HepG2 (cell line): ENCODE results near the gene TNFAIP8L2. TPM values are rescaled to one million over a fixed set of nuclear protein-coding genes. Genes with fewer than 3 reads are reported as not detected.

Experiments used
- ATAC-seq: fragments of 200-7000 bp; cut with Tn5 transposase; 3 replicates; pipeline ENCODE4 v1.9.1; 2020; ENCODE audit warnings: mild to moderate bottlenecking, moderate library complexity
- BruUV-seq: library from RNA; stranded (reverse); fragments of 400-500 nt; replicated peaks from 2 replicates; lab custom pipeline; 2021; lab: Mats Ljungman, UMichigan
- CTCF ChIA-PET: fragments of 300-600 bp; formaldehyde crosslinking; extraction: SDS; loops from one replicate; lab custom pipeline; 2021; ENCODE audit warnings: low total read pairs, inconsistent platforms, low intra/inter-chr PET ratio; lab: Yijun Ruan, JAX
- POLR2A ChIA-PET: fragments of 350-600 bp; sonication (Branson Sonifier 250); formaldehyde crosslinking; loops from one replicate; lab custom pipeline; 2020; ENCODE audit warnings: antibody characterized with exemption, inconsistent platforms; lab: Yijun Ruan, JAX
- DNase-seq: peaks from one replicate; pipeline ENCODE4 v3.0.0-alpha.2; 2015; ENCODE audit warnings: low spot score
- FAIRE-seq: peaks from 3 replicates; lab custom pipeline; 2011; peaks lifted over from hg19 to GRCh38; lab: Jason Lieb, UNC
- H2AFZ ChIP-seq: one replicate; pipeline ENCODE4 v1.6.1; 2011; ENCODE audit warnings: low read length, inconsistent platforms
- H3K27ac ChIP-seq: fragments of 300-600 bp; 3 replicates; pipeline ENCODE4 v1.8.0; 2011; ENCODE audit warnings: mixed run types, mild to moderate bottlenecking, mixed read lengths, low read length, inconsistent platforms; ENCODE audit not compliant: insufficient read depth; ENCODE audit errors: extremely low read length
- H3K27me3 ChIP-seq, 2 experiments: fragments of 200-600 bp in 1 of 2; 2 replicates in 1 of 2; 3 replicates in 1 of 2; pipeline versions ENCODE4 v1.6.0 to v1.8.0; 2011; ENCODE audit warnings: low read length in 2 of 2, mild to moderate bottlenecking in 2 of 2, moderate library complexity in 2 of 2, inconsistent platforms in 1 of 2; ENCODE audit not compliant: insufficient read depth in 2 of 2, control insufficient read depth in 1 of 2
- H3K36me3 ChIP-seq, 2 experiments: fragments of 200-600 bp in 1 of 2; replicated peaks in 1 of 2; 2 replicates in 1 of 2; 3 replicates in 1 of 2; pipeline versions ENCODE4 v1.5.1 to v1.8.0; 2011; ENCODE audit warnings: low read length in 2 of 2, inconsistent platforms in 1 of 2; ENCODE audit not compliant: insufficient read depth in 2 of 2, control insufficient read depth in 1 of 2
- H3K4me1 ChIP-seq: 2 replicates; pipeline ENCODE4 v1.5.1; 2012; ENCODE audit warnings: low read length, inconsistent platforms; ENCODE audit not compliant: insufficient read depth
- H3K4me2 ChIP-seq: 2 replicates; pipeline ENCODE4 v1.6.0; 2011; ENCODE audit warnings: low read depth, low read length, inconsistent platforms
- H3K4me3 ChIP-seq, 3 experiments: fragments of 200-600 bp in 1 of 3; sonication (generic), shearing (Covaris generic) in 1 of 3; replicated peaks in 1 of 3; 2 replicates each; pipeline ENCODE4 v1.5.1; 2011 to 2016; ENCODE audit warnings: low read length in 3 of 3, inconsistent platforms in 2 of 3, low read depth in 2 of 3, mild to moderate bottlenecking in 2 of 3, control low read depth in 1 of 3, mixed read lengths in 1 of 3; ENCODE audit not compliant: insufficient read depth in 1 of 3
- H3K79me2 ChIP-seq: one replicate; pipeline ENCODE4 v1.6.1; 2011; ENCODE audit warnings: low read length, inconsistent platforms; ENCODE audit not compliant: insufficient read depth
- H3K9ac ChIP-seq: 2 replicates; pipeline ENCODE4 v1.6.0; 2011; ENCODE audit warnings: mild to moderate bottlenecking, low read depth, low read length, inconsistent platforms; ENCODE audit not compliant: insufficient read depth
- H3K9me3 ChIP-seq: 2 replicates; pipeline ENCODE4 v1.5.1; 2012; ENCODE audit warnings: mild to moderate bottlenecking, low read length
- H4K20me1 ChIP-seq: 2 replicates; pipeline ENCODE4 v1.6.0; 2011; ENCODE audit warnings: inconsistent platforms, mild to moderate bottlenecking, low read length, moderate library complexity; ENCODE audit not compliant: insufficient read depth
- CENPX ChIP-seq: sonication (generic); formaldehyde crosslinking; IDR thresholded peaks from 2 replicates; pipeline ENCODE4 v1.9.0; 2021; ENCODE audit warnings: mild to moderate bottlenecking, missing genetic modification reagents, moderate library complexity
- CREB1 ChIP-seq, 2 experiments: fragments of 450-650 bp in 1 of 2; IDR thresholded peaks; 2 replicates each; pipeline ENCODE4 v1.6.1; 2016 to 2017; ENCODE audit warnings: control low read depth in 1 of 2, mild to moderate bottlenecking in 1 of 2, missing compliant biosample characterization in 1 of 2, missing genetic modification characterization in 1 of 2
- ELK4 ChIP-seq: sonication (generic); formaldehyde crosslinking; IDR thresholded peaks from 2 replicates; pipeline ENCODE4 v1.9.0; 2021; ENCODE audit warnings: missing genetic modification reagents, borderline replicate concordance
- ETV5 ChIP-seq: IDR thresholded peaks from 2 replicates; pipeline ENCODE4 v1.6.1; 2018; ENCODE audit warnings: missing biosample characterization, missing genetic modification reagents, inconsistent platforms, borderline replicate concordance
- FIP1L1 ChIP-seq: fragments of 200-400 bp; formaldehyde crosslinking; IDR thresholded peaks from 2 replicates; pipeline ENCODE4 v1.6.1; 2018; ENCODE audit warnings: low read depth, mild to moderate bottlenecking, low read length, moderate library complexity, borderline replicate concordance; ENCODE audit not compliant: insufficient read depth
- GATAD2A ChIP-seq: IDR thresholded peaks from 2 replicates; pipeline ENCODE4 v1.6.1; 2016
- MAZ ChIP-seq, 2 experiments: sonication (generic) in 1 of 2; formaldehyde crosslinking in 1 of 2; IDR thresholded peaks; 2 replicates each; pipeline versions ENCODE4 v1.5.0 to v1.6.1; 2012 to 2020; ENCODE audit warnings: low read depth in 2 of 2, mild to moderate bottlenecking in 2 of 2, borderline replicate concordance in 1 of 2, improper control_type of control experiment in 1 of 2, low read length in 1 of 2, missing genetic modification reagents in 1 of 2, moderate library complexity in 1 of 2
- MXD4 ChIP-seq: IDR thresholded peaks from 2 replicates; pipeline ENCODE4 v1.6.1; 2016; ENCODE audit warnings: mild to moderate bottlenecking, missing biosample characterization, missing genetic modification reagents
- SRSF4 ChIP-seq: fragments of 200-400 bp; formaldehyde crosslinking; IDR thresholded peaks from one replicate; pipeline ENCODE4 v1.6.1; 2018; ENCODE audit warnings: mild to moderate bottlenecking, low read depth, low read length, moderate library complexity; ENCODE audit not compliant: poor library complexity, severe bottlenecking
- SUZ12 ChIP-seq: fragments of 150-350 bp; IDR thresholded peaks from 2 replicates; pipeline ENCODE4 v1.6.1; 2014; ENCODE audit warnings: low read depth, low read length
- ZNF282 ChIP-seq: fragments of 450-650 bp; IDR thresholded peaks from 2 replicates; pipeline ENCODE4 v1.6.1; 2018; ENCODE audit not compliant: partially characterized antibody
- ZNF30 ChIP-seq: sonication (generic); formaldehyde crosslinking; IDR thresholded peaks from 2 replicates; pipeline ENCODE4 v1.5.0; 2020; ENCODE audit warnings: mild to moderate bottlenecking, missing genetic modification reagents
- ZNF792 ChIP-seq: IDR thresholded peaks from 2 replicates; pipeline ENCODE4 v1.6.1; 2016
- ZNF891 ChIP-seq: sonication (generic); formaldehyde crosslinking; IDR thresholded peaks from 2 replicates; pipeline ENCODE4 v1.5.0; 2020; ENCODE audit warnings: mild to moderate bottlenecking, missing genetic modification reagents
- WGBS: methylation state at CpG from one replicate; pipeline ENCODE4 v1.1.6; 2017; ENCODE audit warnings: low lambda C conversion rate; 5-methylcytosine and 5-hydroxymethylcytosine counted together
- in situ Hi-C: cut with HindIII; loops from 2 replicates; pipeline ENCODE4 v1.10.0; 2017; ENCODE audit warnings: low pct_unique_long_range_greater_than_20kb; ENCODE audit not compliant: extremely low pct_ligation_motif_present
- intact Hi-C: fragments of 100-400 bp; cut with micrococcal nuclease; formaldehyde crosslinking; loops from one replicate; pipeline ENCODE4 v1.10.0; 2022; ENCODE audit not compliant: unreplicated experiment
- polyA plus RNA-seq, 8 experiments: library from polyadenylated mRNA; depleted of rRNA in 3 of 8; stranded (reverse) in 7 of 8; unstranded in 1 of 8; fragments of >200 nt; fragmentation: Illumina TruSeq in 4 of 8; extraction: Trizol in 4 of 8; gene quantifications; 2 replicates each; pipeline versions ENCODE4 v1.2.1 to v1.2.3, GENCODE V29; 2011 to 2016; ENCODE audit warnings: low read depth in 4 of 8, missing spikeins in 1 of 8, mixed read lengths in 1 of 8; ENCODE audit not compliant: insufficient read depth in 1 of 8
- total RNA-seq, 5 experiments: library from RNA; depleted of rRNA; stranded (reverse); fragments of >200 nt; fragmentation: Illumina TruSeq; extraction: Trizol; gene quantifications; 2 replicates each; pipeline ENCODE4 v1.2.3, GENCODE V29; 2016; ENCODE audit warnings: low read depth in 1 of 5
- TF ChIP-seq, protein P1 (sequence below): sonication (generic); formaldehyde crosslinking; IDR thresholded peaks from 2 replicates; pipeline ENCODE4 v1.4.0; 2020; ENCODE audit warnings: low read depth, mild to moderate bottlenecking, missing genetic modification reagents
- TF ChIP-seq, protein P2 (sequence below): sonication (generic); formaldehyde crosslinking; conservative IDR thresholded peaks from 2 replicates; pipeline ENCODE4 v1.4.0; 2020; ENCODE audit warnings: mild to moderate bottlenecking, missing genetic modification reagents, moderate library complexity
- TF ChIP-seq, protein P3 (sequence below): sonication (generic); formaldehyde crosslinking; IDR thresholded peaks from 2 replicates; pipeline ENCODE4 v1.8.1; 2023; ENCODE audit warnings: missing genetic modification reagents, mild to moderate bottlenecking, borderline replicate concordance

The TNFAIP8L2 gene
- total and polyA plus RNA-seq, 2 of the 13 experiments (the other 11 are each of a cell fraction or from before 2014, with no cell fraction given) = not detected

GRCh38 chr1:151137789-151138188, 18.7 kb upstream of the TNFAIP8L2 start (continued):
- no peak for TF ChIP-seq SRSF4
- TF ChIP-seq GATAD2A = no peak

- WGBS = 94% methylated on average over 2 of the region's 5 CpGs
- no peak for DNase-seq
- ATAC-seq = no peak
- no peaks in the 10 kb centered on the region for H4K20me1 ChIP-seq
- no peaks in the 10 kb centered on the region for H3K9me3 ChIP-seq
- POLR2A ChIA-PET = no interaction called here
- H3K4me3 ChIP-seq = no peak overlapping the region
- peaks cover 21% of the 10 kb centered on the region for H3K4me1 ChIP-seq
- H3K27ac ChIP-seq = no peak overlapping the region
- in situ Hi-C loops = no loop called here
- H3K36me3 ChIP-seq = no peaks in the 10 kb centered on the region
- H2AFZ ChIP-seq = no peak overlapping the region
- H3K9ac ChIP-seq = no peak overlapping the region
- FAIRE-seq = no peak
- no peaks in the 10 kb centered on the region for H3K79me2 ChIP-seq
- intact Hi-C loops = no loop called here
- no peak overlapping the region for H3K4me2 ChIP-seq
- CTCF ChIA-PET = no interaction called here
- BruUV-seq = no TSS peak
- H3K27me3 ChIP-seq = no peaks in the 10 kb centered on the region
- no peak for TF ChIP-seq MAZ (IDR thresholded peaks at IDR 0.05; ENCODE audit: borderline replicate concordance, low read depth, low read length)
- TF ChIP-seq MAZ (CRISPR knock-in tag; IDR thresholded peaks at IDR 0.05; ENCODE audit: low read depth) = no peak
- no peak for TF ChIP-seq SUZ12
- no peak for TF ChIP-seq CREB1 (IDR thresholded peaks at IDR 0.05)
- TF ChIP-seq CREB1 (CRISPR knock-in tag; IDR thresholded peaks at IDR 0.05) = no peak
- no peak for TF ChIP-seq ZNF891 (CRISPR knock-in tag)
- TF ChIP-seq, protein P1, sequence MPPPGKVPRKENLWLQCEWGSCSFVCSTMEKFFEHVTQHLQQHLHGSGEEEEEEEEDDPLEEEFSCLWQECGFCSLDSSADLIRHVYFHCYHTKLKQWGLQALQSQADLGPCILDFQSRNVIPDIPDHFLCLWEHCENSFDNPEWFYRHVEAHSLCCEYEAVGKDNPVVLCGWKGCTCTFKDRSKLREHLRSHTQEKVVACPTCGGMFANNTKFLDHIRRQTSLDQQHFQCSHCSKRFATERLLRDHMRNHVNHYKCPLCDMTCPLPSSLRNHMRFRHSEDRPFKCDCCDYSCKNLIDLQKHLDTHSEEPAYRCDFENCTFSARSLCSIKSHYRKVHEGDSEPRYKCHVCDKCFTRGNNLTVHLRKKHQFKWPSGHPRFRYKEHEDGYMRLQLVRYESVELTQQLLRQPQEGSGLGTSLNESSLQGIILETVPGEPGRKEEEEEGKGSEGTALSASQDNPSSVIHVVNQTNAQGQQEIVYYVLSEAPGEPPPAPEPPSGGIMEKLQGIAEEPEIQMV (CRISPR knock-in tag) = no peak
- no peak for TF ChIP-seq ZNF282
- TF ChIP-seq ZNF30 (CRISPR knock-in tag) = no peak
- no peak for TF ChIP-seq ELK4 (CRISPR knock-in tag)
- no peak for TF ChIP-seq MXD4
- TF ChIP-seq ETV5 (CRISPR knock-in tag) = no peak
- no peak for TF ChIP-seq CENPX (CRISPR knock-in tag)
- TF ChIP-seq, protein P2, sequence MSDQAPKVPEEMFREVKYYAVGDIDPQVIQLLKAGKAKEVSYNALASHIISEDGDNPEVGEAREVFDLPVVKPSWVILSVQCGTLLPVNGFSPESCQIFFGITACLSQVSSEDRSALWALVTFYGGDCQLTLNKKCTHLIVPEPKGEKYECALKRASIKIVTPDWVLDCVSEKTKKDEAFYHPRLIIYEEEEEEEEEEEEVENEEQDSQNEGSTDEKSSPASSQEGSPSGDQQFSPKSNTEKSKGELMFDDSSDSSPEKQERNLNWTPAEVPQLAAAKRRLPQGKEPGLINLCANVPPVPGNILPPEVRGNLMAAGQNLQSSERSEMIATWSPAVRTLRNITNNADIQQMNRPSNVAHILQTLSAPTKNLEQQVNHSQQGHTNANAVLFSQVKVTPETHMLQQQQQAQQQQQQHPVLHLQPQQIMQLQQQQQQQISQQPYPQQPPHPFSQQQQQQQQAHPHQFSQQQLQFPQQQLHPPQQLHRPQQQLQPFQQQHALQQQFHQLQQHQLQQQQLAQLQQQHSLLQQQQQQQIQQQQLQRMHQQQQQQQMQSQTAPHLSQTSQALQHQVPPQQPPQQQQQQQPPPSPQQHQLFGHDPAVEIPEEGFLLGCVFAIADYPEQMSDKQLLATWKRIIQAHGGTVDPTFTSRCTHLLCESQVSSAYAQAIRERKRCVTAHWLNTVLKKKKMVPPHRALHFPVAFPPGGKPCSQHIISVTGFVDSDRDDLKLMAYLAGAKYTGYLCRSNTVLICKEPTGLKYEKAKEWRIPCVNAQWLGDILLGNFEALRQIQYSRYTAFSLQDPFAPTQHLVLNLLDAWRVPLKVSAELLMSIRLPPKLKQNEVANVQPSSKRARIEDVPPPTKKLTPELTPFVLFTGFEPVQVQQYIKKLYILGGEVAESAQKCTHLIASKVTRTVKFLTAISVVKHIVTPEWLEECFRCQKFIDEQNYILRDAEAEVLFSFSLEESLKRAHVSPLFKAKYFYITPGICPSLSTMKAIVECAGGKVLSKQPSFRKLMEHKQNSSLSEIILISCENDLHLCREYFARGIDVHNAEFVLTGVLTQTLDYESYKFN (CRISPR knock-in tag) = no peak
- TF ChIP-seq FIP1L1 = no peak
- no peak for TF ChIP-seq ZNF792 (CRISPR knock-in tag)
- TF ChIP-seq, protein P3, sequence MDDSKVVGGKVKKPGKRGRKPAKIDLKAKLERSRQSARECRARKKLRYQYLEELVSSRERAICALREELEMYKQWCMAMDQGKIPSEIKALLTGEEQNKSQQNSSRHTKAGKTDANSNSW (CRISPR knock-in tag) = no peak
Observed at GRCh38 chr1:151142411-151143056, 13.9 kb upstream of the TNFAIP8L2 start.
